Measurements from ENCODE around the gene ABHD8.
A peak's percentile ranks its signal among the peaks of the same experiment; 100 is the strongest.
"Not testable (repeated sequence)": the region's sequence is repeated elsewhere in the genome, so short reads cannot be mapped to it uniquely, and the experiment has no call there.

ABHD8 gene

DNA sequence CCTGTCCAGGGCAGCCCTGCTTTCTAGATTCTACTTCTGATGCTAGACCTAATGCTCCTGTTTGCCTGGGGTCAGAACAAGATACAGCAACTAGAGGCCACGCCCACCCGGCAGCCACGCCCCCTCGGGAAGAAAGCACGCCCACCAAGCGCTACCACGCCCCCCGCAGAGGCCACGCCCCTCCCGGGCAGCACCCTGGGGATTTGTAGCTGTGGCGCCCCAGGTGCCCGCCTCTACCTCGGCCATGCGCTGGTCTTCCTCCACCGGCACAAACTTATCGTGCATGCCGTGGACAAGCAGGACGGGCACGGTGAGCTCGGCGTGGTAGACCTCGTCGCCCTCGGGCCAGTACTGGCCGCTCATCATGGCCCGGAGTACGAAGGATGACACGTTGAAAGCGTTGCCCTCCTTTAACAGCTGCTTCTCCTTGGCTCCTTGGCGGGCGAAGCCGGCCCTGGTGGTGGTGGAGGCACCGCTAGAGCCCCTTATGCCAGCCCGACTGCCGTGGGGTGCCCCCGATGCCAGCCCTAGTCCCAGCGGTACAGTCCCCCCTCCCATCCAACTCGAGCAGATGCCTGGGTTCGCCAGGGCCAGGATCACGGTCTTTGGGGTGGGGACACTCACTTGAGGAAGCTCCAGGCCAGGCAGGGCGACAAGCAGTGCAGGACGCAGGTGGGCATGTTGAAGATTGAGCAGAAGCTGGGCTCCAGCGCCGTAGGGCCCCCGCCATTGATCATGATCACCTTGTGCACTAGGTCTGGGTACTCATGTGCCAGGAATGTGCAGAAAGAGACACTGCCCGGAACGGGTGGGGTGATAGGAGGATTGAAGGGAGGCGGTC is 9.0 kb downstream of the ABHD8 start:
- DNase-seq: peak; percentile 70

DNA sequence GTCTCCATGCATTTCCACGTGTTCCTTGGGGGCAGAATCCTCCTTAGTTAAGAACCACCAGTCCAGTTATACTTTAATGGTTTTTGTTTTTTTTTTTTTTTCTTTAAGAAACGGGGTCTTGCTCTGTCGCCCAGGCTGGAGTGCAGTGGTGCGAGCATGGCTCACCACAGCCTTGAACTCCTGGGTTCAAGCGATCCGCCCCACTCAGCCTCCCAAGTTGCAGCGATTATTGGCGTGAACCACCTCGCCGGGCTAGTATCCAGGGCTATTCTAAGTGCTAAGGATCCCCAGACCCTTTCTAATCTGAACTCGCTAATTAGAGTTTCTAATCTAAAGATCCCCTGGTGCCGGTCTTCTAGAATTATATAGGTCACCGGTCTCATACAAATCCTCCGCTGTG is 9.6 kb downstream of the ABHD8 start:
- no peak for DNase-seq

GRCh38 chr19:17292301-17293074 is 10.7 kb downstream of the ABHD8 start:
- peak; percentile 96 for DNase-seq

DNA sequence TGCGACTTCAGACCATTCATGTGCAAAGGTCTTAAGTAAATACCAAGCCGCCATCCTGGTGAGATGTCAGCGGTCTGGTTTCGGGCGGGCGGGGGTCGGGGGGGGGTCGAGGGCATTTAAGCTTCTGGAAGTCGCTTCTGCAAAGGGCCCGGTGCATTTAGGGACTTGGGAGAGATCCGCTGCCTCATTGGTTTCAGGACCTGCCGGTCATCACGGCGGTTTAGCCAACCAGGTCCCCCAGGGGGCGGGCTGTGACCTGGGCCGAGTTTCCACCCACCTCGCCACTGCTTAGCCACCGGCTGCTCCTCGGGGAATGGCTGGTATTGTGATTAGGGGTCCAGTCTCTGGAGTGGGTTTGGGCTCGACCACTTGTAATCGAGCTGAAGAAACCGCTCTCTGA is 13.7 kb downstream of the ABHD8 start:
- peak; percentile 92 for DNase-seq

GRCh38 chr19:17286752-17287151 is 16.5 kb downstream of the ABHD8 start:
- no peak for DNase-seq

- no peak for DNase-seq
These were observed 17.0 kb downstream of the ABHD8 start for GRCh38 chr19:17286263-17286662.

GRCh38 chr19:17285415-17286135 is 17.6 kb downstream of the ABHD8 start:
- DNase-seq: no peak

DNA sequence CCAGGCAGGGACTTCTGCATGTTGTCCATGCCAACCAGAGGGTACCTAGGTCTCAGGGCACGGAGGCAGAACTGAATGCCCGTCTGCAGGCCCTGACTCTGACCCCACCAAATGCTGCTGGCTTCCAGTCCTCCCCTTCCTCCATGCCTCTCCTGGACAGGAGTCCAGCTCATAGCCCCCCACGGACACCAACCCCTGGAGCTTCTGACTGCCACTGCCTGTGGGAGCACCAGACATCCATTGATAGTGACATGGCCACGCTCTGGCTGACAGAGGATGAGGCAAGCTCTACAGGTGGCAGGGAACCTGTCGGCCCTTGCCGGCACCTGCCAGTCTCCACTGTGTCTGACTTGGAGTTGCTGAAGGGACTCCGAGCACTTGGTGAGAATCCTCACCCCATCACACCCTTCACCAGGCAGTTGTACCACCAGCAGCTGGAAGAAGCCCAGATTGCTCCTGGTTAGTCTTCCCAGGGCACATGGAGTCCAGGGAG is 19.7 kb downstream of the ABHD8 start:
- no peak for DNase-seq

DNA sequence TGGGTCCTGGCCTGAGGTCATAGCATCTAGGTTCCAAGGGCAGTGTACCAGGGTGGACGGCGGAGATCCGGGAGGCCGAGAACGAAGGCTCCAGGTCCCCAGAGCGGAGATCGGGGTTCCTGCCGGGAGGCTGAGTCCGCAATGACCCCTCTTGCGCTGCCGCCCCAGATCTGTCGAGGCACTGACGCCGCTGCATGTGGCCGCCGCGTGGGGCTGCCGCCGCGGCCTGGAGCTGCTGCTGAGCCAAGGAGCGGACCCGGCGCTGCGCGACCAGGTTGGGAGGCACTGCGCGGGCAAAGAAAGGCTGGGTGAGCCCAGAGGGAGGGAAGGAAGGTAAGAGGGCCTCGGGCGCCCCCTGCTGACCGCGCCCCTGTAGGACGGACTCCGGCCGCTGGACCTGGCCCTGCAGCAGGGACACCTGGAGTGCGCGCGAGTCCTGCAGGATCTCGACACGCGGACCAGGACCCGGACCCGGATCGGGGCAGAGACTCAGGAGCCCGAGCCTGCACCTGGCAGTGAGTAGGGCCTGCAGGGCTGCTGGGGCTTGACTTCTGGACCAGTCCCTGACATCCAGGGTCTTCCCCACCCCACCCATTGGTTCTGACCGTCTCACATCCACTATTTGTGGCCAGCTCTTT is 20.6 kb downstream of the ABHD8 start:
- peak; percentile 96 for DNase-seq

- DNase-seq: no peak
These were observed 21.6 kb downstream of the ABHD8 start, which contains the start of gene ANKLE1 for GRCh38 chr19:17281391-17282304. ANKLE1 (plus strand) TSS chr19:17281901; CDS start chr19:17281921, 20 bp downstream.

GRCh38 chr19:17279436-17279835 is 23.8 kb downstream of the ABHD8 start:
- no peak for DNase-seq

GRCh38 chr19:17275441-17276175 is 27.6 kb downstream of the ABHD8 start:
- no peak for DNase-seq

DNA sequence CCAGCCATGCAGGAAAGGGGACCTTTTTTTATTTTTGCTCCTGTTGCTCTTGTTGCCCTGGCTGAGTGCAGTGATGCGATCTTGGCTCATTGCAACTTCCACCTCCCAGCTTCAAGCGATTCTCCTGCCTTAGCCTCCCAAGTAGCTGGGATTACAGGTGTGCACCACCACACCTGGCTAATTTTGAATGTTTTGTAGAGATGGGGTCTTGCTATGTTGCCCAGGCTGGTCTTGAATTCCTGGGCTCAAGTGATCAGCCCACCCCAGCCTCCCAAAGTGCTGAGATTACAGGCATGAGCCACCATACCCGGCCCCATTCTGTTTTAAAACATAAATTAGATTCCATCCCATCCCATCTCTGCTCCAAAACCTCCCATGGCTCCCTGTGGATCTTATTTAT is 28.3 kb downstream of the ABHD8 start:
- not testable (repeated sequence) for DNase-seq

DNA sequence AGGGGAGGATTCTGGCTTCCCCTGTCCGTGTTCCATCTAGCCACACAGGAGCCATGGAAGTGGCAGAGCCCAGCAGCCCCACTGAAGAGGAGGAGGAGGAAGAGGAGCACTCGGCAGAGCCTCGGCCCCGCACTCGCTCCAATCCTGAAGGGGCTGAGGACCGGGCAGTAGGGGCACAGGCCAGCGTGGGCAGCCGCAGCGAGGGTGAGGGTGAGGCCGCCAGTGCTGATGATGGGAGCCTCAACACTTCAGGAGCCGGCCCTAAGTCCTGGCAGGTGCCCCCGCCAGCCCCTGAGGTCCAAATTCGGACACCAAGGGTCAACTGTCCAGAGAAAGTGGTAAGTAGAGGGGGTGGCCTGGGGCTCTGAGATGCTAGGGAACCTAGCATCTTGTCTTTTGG is 34.5 kb downstream of the ABHD8 start:
- DNase-seq: no peak

GRCh38 chr19:17266975-17267788 is 36.0 kb downstream of the ABHD8 start, which contains the start of gene BABAM1:
BABAM1 (plus strand) TSS chr19:17267443; CDS start chr19:17268807, 1,364 bp downstream.
- peak; percentile 87 for DNase-seq

DNA sequence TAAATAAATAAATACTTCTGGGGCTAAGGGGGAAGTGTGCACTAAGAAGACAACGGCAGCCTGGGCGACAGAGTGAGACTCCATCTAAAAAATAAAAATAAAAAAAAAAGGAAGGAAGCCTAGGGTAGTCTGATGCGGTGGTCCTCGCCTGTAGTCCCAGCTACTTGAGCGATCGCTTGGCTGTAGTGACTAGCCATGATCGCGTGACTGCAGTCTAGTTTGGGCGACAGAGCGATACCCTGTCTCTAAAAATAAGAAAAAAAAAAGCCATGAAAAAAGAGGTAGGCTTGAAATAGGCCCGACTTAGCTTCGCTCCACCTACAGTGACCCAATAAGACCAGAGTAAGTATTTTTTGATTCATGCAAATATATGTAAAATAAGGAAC is 36.6 kb downstream of the ABHD8 start:
- no peak for DNase-seq

DNA sequence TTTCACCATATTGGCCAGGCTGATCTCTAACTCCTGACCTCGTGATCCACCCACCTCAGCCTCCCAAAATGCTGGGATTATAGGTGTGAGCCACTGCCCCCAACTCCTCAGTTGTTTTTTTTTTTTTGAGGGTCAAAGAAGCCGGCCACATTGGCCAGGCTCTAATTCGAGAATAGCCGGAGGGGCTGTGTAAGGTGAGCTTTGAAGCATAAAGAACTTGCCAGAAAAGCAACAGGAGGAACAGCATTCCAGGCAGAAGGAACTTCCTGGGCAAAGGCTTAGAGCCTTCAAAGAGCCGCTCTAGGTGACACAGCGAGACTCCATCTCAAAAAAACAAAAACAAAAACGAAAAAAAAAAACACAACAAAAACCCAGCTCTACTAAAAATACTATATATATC is 37.2 kb downstream of the ABHD8 start:
- DNase-seq: no peak

GRCh38 chr19:17264641-17264979 is 38.6 kb downstream of the ABHD8 start, which contains the start of gene USHBP1:
USHBP1 (minus strand) TSS chr19:17264745; CDS start chr19:17264299, 446 bp downstream.
- no peak for DNase-seq

- no peak for DNase-seq
These were observed 39.2 kb downstream of the ABHD8 start for GRCh38 chr19:17263712-17264640.

Measured in 8988T (cell line).